Upper lobe of right lung (tissue), 1 donor: Measurements from ENCODE around the gene LGALS4. TPM values are rescaled to one million over a fixed set of nuclear protein-coding genes. Genes with fewer than 3 reads are reported as not detected.
A peak's percentile ranks its signal among the peaks of the same experiment; 100 is the strongest.

Experiments used
- ATAC-seq: fragments of 200-7000 bp; cut with Tn5 transposase; one replicate; pipeline ENCODE4 v1.9.1; 2020; ENCODE audit warnings: mild to moderate bottlenecking, moderate library complexity
- DNase-seq: peaks from one replicate; pipeline ENCODE4 v3.0.0-alpha.2; 2020
- H3K27ac ChIP-seq: fragments of 200-600 bp; one replicate; pipeline ENCODE4 v1.8.0; 2022
- H3K27me3 ChIP-seq: fragments of 200-600 bp; one replicate; pipeline ENCODE4 v1.8.0; 2022; ENCODE audit warnings: mild to moderate bottlenecking
- H3K36me3 ChIP-seq: fragments of 200-600 bp; one replicate; pipeline ENCODE4 v1.8.0; 2022
- H3K4me1 ChIP-seq: fragments of 200-600 bp; one replicate; pipeline ENCODE4 v1.8.0; 2022
- H3K4me3 ChIP-seq: fragments of 200-600 bp; one replicate; pipeline ENCODE4 v1.8.0; 2022; ENCODE audit warnings: mild to moderate bottlenecking
- H3K9me3 ChIP-seq: fragments of 200-600 bp; one replicate; pipeline ENCODE4 v1.8.0; 2022
- intact Hi-C: fragments of 100-400 bp; cut with DNase I; formaldehyde crosslinking; loops from one replicate; pipeline ENCODE4 v1.11.0; 2022
- total RNA-seq: library from RNA; stranded (reverse); fragmentation: NEBNext Ultra II Directional; extraction: Animal tissue kit (Norgen Biotek cat#: 25700); gene quantifications from one replicate; pipeline ENCODE4 v1.2.1, GENCODE V29; 2021
- TF ChIP-seq, protein P1 (sequence below): fragments of 200-600 bp; IDR thresholded peaks from one replicate; pipeline ENCODE4 v1.8.0; 2022; ENCODE audit warnings: antibody characterized with exemption
- donor health status: DM: no; HTN: yes; CAD: no; lungs with severe emphysema.

The LGALS4 gene
- total RNA-seq, 1 donor from 2014 or later: 3.7 TPM

DNA sequence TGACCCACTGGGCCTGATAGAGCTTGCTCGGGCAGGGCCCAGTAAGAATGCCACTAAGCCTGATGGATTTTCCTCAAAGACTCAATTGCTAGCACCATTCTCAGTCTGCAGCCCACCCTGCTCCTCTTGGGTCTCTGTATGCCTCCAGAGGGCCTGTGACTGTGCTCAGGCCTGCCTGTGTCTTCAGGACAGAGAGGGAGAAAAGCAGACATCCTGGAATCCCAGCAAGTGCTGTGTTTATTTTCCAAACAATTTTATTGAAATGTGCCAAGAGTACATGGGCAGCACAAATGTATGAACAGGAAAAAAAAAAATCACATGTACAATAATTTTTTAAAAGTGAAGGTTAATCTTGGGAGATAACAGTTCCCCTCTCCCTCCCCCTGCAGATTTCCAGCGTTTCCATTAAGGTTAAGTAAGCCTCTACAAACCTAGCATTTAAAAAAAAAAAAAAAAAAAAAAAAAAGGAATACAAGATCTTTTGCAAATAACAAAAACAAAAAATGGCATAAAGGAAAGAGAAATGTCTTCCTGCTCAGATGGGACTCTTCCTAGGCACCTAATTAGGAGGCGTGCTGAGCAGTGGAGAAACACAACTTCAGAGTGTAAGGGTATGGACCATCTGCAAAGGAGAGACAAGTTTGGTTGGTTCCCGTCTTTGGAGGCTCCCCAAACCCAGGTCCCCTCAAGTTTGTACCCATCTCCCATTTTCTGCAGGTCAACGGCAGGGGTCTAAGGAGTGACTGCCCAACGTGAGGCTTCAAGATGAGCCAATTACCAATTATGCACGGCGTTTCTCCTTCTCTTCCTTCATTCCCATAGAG, 23.6 kb upstream of the LGALS4 start:
- H3K27ac ChIP-seq: peak overlapping the region; percentile 30
- ATAC-seq (no peak), DNase-seq (no peak)
- peaks cover 61% of the 10 kb centered on the region for H3K36me3 ChIP-seq
- H3K27me3 ChIP-seq: no peaks in the 10 kb centered on the region
- H3K4me1 ChIP-seq: peaks cover 17% of the 10 kb centered on the region
- TF ChIP-seq, protein P1, sequence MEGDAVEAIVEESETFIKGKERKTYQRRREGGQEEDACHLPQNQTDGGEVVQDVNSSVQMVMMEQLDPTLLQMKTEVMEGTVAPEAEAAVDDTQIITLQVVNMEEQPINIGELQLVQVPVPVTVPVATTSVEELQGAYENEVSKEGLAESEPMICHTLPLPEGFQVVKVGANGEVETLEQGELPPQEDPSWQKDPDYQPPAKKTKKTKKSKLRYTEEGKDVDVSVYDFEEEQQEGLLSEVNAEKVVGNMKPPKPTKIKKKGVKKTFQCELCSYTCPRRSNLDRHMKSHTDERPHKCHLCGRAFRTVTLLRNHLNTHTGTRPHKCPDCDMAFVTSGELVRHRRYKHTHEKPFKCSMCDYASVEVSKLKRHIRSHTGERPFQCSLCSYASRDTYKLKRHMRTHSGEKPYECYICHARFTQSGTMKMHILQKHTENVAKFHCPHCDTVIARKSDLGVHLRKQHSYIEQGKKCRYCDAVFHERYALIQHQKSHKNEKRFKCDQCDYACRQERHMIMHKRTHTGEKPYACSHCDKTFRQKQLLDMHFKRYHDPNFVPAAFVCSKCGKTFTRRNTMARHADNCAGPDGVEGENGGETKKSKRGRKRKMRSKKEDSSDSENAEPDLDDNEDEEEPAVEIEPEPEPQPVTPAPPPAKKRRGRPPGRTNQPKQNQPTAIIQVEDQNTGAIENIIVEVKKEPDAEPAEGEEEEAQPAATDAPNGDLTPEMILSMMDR: no peak
- no peak overlapping the region for H3K4me3 ChIP-seq
- no peaks in the 10 kb centered on the region for H3K9me3 ChIP-seq
- intact Hi-C loops: no loop called here

DNA sequence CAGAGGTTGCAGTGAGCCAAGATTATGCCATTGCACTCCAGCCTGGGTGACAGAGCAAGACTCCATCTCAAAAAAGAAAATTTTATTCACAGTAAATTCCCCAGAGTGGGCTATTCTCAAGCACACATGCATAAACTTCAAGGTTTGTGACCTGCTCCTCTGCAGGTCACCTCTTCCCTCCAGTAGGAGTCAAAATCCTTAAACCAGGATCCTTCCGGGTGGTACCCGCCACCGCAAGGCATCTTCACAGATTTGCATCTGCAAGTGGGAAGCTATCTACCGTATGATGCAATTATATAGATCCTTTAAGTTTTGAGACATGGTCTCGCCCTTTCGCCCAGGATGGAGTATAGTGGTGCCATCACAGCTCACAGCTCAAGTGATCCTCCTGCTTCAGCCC, 21.8 kb upstream of the LGALS4 start:
- intact Hi-C loops: no loop called here
- ATAC-seq: no peak

DNA sequence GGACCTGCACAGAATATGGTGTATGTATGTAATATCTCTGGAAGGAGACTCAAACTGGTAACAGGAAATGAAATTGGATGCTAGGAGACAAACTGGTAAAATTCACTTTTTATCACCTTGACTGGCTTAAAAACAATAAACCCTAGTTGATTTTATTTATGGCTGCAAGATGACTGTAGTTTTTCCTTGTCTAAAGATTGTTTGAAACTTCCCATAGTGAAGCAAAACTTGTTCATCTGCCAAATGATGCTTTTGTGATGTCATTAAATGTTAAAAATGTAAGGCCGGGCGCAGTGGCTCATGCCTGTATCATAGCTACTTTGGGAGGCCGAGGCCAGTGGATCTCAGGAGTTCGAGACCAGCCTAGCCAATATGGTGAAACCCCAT, 21.4 kb upstream of the LGALS4 start:
- intact Hi-C loops: no loop called here
- TF ChIP-seq, protein P1: no peak
- Histone ChIP-seq H3K27me3 (no peaks in the 10 kb centered on the region), H3K27ac (no peak overlapping the region), H3K4me3 (no peak overlapping the region), H3K4me1 (peaks cover 34% of the 10 kb centered on the region), H3K9me3 (no peaks in the 10 kb centered on the region), H3K36me3 (peaks cover 48% of the 10 kb centered on the region)
- ATAC-seq: no peak
- DNase-seq: no peak

More for the DNA sequence above, 21.8 kb upstream of the LGALS4 start:
- Histone ChIP-seq H3K4me3 (no peak overlapping the region), H3K27me3 (no peaks in the 10 kb centered on the region), H3K4me1 (peaks cover 32% of the 10 kb centered on the region), H3K27ac (no peak overlapping the region), H3K36me3 (peaks cover 48% of the 10 kb centered on the region), H3K9me3 (no peaks in the 10 kb centered on the region)
- TF ChIP-seq, protein P1: no peak
- no peak for DNase-seq

- peak overlapping the region; percentile 93 for H3K27ac ChIP-seq
These were observed 20.3 kb upstream of the LGALS4 start for GRCh38 chr19:38833092-38833425.

GRCh38 chr19:38831142-38831605, 18.4 kb upstream of the LGALS4 start:
- Histone ChIP-seq H3K9me3 (no peaks in the 10 kb centered on the region), H3K36me3 (peaks cover 44% of the 10 kb centered on the region), H3K27ac (peak overlapping the region; percentile 93), H3K4me1 (peaks cover 28% of the 10 kb centered on the region), H3K4me3 (peak overlapping the region; percentile 80), H3K27me3 (no peaks in the 10 kb centered on the region)
- ATAC-seq: peak; percentile 80
- TF ChIP-seq, protein P1: no peak
- peak; percentile 92 for DNase-seq
- intact Hi-C loops: no loop called here

More at GRCh38 chr19:38833092-38833425, 20.3 kb upstream of the LGALS4 start:
- H3K4me1 ChIP-seq: peaks cover 28% of the 10 kb centered on the region
- no peak overlapping the region for H3K4me3 ChIP-seq
- H3K36me3 ChIP-seq: peaks cover 48% of the 10 kb centered on the region
- ATAC-seq: no peak
- intact Hi-C loops: no loop called here
- no peak for DNase-seq
- H3K27me3 ChIP-seq: no peaks in the 10 kb centered on the region
- TF ChIP-seq, protein P1: no peak
- H3K9me3 ChIP-seq: no peaks in the 10 kb centered on the region
